NCI-H2171 (cell line): ENCODE results near the gene ATP5F1C.

Experiments
- DNase-seq: peaks from one replicate; lab custom pipeline; 2025; lab: John Stamatoyannopoulos, UW

ATP5F1C gene

DNA sequence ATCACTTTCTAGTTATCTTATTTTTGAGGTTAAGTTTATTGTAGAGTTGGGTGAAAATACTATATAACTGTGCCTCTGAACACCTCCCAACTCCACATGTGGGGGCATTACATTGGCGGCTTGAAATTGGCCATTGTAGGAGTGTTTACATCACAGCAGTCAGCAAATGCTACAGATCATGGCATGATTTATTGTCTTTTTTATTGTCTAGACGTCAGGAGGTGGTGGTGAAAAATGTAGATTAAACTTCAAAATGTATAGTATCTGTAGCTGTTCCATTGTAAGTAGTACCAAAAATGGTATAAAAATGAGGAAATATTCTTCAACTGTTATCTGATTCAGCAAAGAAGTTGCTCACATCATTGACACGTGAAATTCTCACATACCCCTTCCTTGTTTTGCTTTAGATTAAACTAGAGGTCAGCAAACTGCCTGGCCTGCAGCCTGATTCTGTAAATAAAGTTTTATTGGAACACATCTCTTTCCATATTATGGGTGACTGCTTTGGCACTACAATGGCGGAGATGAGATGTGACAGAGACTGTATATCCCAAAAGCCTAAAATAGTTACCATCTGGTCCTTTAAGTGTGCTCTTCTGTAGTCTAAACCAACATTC is 65.4 kb downstream of the ATP5F1C start:
- DNase-seq: no peak

- no peak for DNase-seq
These were observed 65.9 kb downstream of the ATP5F1C start for GRCh38 chr10:7853890-7854289.

GRCh38 chr10:7855205-7855604 is 67.2 kb downstream of the ATP5F1C start:
- DNase-seq: no peak

- DNase-seq: no peak
These were observed 68.7 kb downstream of the ATP5F1C start for GRCh38 chr10:7856678-7857077.

- DNase-seq: no peak
These were observed 69.3 kb downstream of the ATP5F1C start for GRCh38 chr10:7857262-7857661.
